H7 (cell line): ENCODE measurements around the gene TPSB2. TPM values are rescaled to one million over a fixed set of nuclear protein-coding genes. Genes with fewer than 3 reads are reported as not detected.

Experiments
- DNase-seq: peaks from one replicate; pipeline ENCODE4 v3.0.0; 2012
- H3K27me3 ChIP-seq: 2 replicates; pipeline ENCODE4 v1.6.0; 2011; ENCODE audit warnings: mild to moderate bottlenecking, low read length; ENCODE audit not compliant: control insufficient read depth, insufficient read depth
- H3K36me3 ChIP-seq: replicated peaks from 2 replicates; pipeline ENCODE4 v1.5.1; 2011; ENCODE audit warnings: low read length; ENCODE audit not compliant: control insufficient read depth, insufficient read depth
- H3K4me3 ChIP-seq: 2 replicates; pipeline ENCODE4 v1.5.1; 2011; ENCODE audit warnings: low read depth, mild to moderate bottlenecking, control low read depth, low read length, moderate library complexity; ENCODE audit not compliant: insufficient read depth
- total RNA-seq: library from RNA; depleted of rRNA; stranded (reverse); fragments of >200 nt; shearing (Covaris generic); gene quantifications from 2 replicates; pipeline ENCODE4 v1.2.3, GENCODE V29; 2014

TPSB2 gene
- total RNA-seq, 1 experiment from 2014 or later: not detected

GRCh38 chr16:1265090-1265630 is 35.2 kb upstream of the TPSB2 start:
- H3K27me3 ChIP-seq: peaks cover 2% of the 10 kb centered on the region; the same call in 1 of the 2 replicates
- no peaks in the 10 kb centered on the region for H3K36me3 ChIP-seq
- no peak for DNase-seq
- H3K4me3 ChIP-seq: no peak overlapping the region

DNA sequence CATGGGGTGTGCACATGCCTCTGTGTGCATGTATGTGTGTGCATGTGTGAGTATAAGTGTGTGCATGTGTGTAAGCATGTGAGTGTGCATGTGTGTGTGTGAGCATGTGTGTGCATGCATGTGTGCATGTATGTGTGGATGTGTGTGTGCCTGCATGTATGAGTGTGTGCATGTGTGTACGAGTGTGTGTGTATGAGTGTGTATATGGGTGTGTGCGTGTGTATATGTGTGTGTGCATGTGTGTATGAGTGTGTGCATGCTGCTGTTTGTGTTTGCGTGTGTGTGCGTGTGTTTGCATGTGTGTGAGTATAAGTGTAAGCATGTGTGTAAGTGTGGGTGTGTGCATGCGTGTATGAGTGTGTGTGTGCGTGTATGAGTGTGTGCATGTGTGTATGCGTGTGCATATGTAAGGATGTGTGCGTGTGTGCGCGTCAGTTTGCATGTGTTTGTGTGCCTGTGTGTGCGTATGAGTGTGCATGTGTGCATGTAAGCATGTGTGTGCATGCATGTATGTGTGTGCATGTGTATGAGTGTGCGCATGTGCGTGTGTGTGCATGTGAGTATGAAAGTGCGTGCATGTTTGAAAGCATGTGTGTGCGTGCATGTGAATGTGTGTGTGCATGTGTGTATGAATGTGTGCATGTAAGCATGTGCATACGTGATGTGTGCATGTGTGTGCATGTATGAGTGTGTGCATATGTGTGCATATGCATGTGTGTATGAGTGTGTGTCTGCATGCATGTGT is 34.5 kb upstream of the TPSB2 start:
- peaks cover 4% of the 10 kb centered on the region; the same call in 1 of the 2 replicates for H3K27me3 ChIP-seq

DNA sequence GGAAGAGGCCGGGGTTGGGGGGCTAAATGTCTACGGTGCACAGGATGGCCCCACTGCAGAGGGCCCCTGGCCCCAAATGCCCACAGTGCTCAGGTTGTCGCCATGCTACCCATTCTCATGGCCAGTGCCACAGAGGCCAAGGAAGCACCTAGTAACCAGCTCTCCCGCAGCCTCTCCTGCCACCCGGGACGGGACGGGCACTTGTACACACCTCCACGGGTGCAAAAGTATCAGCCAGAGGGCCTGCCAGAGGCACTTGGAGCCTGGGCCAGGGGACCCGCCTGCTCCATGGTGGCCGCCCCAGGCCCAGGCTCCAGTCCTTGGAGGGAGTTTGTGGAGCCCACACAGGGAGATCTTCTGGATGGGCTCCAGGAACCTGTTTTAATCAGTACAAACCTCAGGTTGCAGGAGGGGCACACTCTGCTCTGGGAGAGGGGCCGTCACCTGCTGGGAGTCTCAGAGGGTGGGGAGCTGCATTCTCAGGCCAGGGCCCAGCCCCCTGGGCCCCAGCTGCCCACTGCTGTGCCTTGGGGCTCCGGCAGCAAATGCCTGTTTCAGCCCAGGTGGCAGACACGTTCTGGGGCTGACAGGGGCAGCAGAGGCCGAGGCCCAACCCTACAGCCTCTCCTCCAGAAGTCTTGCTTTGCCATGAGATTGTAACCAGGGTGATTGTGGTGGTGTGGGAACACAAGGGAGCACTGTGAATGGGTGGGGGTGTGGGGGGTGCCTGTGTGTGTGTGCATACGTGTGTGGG is 33.8 kb upstream of the TPSB2 start:
- peaks cover 10% of the 10 kb centered on the region; the same call in 1 of the 2 replicates for H3K27me3 ChIP-seq
- no peak overlapping the region for H3K4me3 ChIP-seq
- no peak for DNase-seq
- no peaks in the 10 kb centered on the region for H3K36me3 ChIP-seq

More for the DNA sequence above, 34.5 kb upstream of the TPSB2 start:
- H3K4me3 ChIP-seq: no peak overlapping the region
- H3K36me3 ChIP-seq: no peaks in the 10 kb centered on the region
- no peak for DNase-seq

DNA sequence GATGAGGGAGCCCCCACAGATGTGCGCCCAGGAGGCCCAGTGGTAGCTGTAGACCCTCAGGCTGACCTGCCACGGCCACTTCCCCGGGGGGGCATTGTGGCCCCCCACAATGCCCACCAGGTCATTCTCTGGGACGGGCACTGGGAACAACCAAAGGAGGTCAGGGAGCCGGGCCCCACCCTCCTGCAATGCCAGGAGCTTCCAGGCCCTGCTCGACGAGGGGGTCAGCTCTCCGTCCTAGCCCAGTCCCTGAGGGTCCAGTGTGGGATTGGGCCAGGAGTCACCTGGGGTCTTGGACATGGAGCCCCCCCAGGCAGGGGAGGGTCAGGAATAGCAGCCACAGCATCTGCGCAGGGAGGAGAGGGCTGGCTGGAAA is 32.9 kb upstream of the TPSB2 start:
- no peak for DNase-seq
- Histone ChIP-seq H3K36me3 (no peaks in the 10 kb centered on the region), H3K27me3 (peaks cover 10% of the 10 kb centered on the region; the same call in 1 of the 2 replicates)

DNA sequence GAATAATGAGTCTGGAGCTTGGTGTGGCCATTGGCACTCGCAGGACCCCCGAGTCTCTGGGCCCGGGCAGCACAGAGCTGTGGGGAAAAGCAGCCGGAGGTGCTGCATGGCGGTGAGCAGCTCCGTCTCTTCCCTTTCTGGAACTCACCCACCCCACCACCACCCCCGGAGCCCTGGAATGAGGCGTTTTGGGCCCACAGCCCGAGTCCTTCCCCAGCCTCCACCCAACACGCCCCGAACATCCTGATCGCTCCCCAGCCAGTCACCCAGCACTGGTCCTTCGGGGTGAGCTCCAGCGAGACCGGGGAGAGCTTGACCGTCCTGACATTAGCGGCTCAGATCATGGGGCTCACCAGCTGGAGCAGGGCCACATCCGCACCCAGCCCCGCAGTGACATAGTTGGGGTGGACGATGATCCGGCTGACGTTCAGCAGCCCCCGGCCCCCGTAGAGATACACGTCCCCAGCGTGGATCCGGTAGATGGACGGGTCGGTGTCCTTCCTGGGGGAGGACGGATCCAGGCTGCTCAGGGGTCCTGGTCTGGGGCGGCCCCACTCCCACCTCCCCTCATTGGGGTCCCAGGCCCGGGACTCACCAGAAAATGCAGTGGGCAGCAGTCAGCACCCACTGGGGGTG is 32.3 kb upstream of the TPSB2 start:
- DNase-seq: no peak
- Histone ChIP-seq H3K27me3 (peaks cover 10% of the 10 kb centered on the region; the same call in 1 of the 2 replicates), H3K4me3 (no peak overlapping the region), H3K36me3 (no peaks in the 10 kb centered on the region)

More for the DNA sequence above, 32.9 kb upstream of the TPSB2 start:
- H3K4me3 ChIP-seq: no peak overlapping the region

DNA sequence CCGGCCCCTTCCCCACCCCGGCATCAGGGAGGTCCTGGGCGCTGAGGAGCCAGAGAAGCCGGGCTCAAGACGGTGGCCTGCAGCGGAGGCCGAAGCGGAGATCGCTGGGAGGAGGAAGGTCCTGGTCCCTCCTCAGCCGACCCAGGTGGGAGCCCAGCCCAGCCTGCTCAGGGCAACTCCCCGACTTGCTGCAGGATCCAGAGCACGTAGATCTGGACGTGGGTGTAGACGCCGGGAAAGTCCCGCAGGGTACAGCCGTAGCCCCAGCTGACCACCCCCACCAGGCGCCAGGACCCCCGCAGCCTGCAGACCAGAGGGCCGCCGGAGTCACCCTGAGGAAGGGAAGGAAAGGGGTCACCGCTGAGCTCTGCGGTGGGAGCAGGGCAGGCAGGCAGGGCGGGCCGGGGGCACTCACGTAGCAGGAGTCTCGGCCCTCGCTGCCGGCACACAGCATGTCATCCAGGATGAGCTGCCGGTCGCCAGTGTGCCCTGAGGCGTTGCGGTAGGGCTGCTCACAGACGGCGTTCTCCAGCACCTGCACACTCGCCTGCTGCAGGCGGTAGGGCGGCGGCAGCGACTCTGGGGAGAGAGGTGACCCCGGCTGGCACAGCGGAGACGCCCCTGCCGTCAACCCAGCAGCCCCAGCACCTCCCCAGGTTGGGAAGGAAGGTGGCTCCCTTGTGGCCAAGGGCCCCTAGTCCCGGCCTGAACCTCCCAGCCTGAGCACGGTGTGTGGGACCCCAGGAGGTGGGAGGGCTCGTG is 31.3 kb upstream of the TPSB2 start:
- DNase-seq: peak; percentile 86
- no peaks in the 10 kb centered on the region for H3K36me3 ChIP-seq
- H3K27me3 ChIP-seq: peaks cover 10% of the 10 kb centered on the region; the same call in 1 of the 2 replicates
- no peak overlapping the region for H3K4me3 ChIP-seq

DNA sequence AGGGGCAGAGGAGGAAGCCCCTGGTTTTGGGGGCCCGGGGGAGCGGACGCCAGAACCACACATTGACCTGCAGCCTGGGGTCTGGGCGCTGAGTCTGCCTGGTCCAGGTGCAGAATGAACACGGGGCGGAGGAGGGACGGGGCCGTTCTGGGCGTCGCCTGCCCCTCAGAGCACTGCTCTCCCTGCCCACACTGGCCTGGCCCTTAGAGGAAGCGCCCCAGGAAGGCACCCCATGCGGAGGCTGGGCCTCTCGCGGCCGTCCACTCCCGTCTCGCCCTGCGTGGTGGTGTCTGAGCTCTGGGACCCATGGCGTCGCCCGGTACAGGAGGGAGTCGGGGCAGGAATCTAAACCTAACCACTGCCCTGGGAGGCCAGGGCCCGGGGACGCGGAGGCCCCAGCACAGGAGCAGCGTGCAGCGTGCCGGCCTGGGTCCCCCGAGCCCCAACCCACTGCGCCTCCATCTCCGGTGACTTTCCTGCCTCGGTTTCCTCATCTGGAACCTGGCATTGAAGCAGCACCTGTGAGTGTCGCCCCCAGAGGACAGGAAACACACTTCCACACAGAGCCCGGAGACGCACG is 30.2 kb upstream of the TPSB2 start:
- H3K4me3 ChIP-seq: no peak overlapping the region
- peak; percentile 74 for DNase-seq
- peaks cover 10% of the 10 kb centered on the region; the same call in 1 of the 2 replicates for H3K27me3 ChIP-seq
- no peaks in the 10 kb centered on the region for H3K36me3 ChIP-seq

- H3K36me3 ChIP-seq: no peaks in the 10 kb centered on the region
These were observed 29.7 kb upstream of the TPSB2 start for GRCh38 chr16:1259760-1260068.

GRCh38 chr16:1258906-1259759 is 29.1 kb upstream of the TPSB2 start:
- Histone ChIP-seq H3K4me3 (no peak overlapping the region), H3K36me3 (no peaks in the 10 kb centered on the region), H3K27me3 (peaks cover 10% of the 10 kb centered on the region; the same call in 1 of the 2 replicates)
- peak; percentile 78 for DNase-seq

More at GRCh38 chr16:1259760-1260068, 29.7 kb upstream of the TPSB2 start:
- no peak overlapping the region for H3K4me3 ChIP-seq
- peaks cover 10% of the 10 kb centered on the region; the same call in 1 of the 2 replicates for H3K27me3 ChIP-seq
- no peak for DNase-seq

DNA sequence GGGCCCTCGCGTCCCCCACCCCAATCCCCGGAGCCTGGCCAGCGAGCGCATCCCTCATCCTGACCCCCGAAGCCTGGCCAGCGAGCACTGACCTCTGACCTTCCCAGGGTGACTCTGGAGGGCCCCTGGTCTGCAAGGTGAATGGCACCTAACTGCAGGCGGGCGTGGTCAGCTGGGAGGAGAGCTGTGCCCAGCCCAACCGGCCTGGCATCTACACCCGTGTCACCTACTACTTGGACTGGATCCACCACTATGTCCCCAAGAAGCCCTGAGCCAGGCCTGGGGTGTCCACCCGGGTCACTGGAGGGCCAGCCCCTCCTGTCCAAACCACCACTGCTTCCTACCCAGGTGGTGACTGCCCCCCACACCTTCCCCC is 28.2 kb upstream of the TPSB2 start:
- no peaks in the 10 kb centered on the region for H3K36me3 ChIP-seq
- DNase-seq: no peak
- H3K4me3 ChIP-seq: no peak overlapping the region
- H3K27me3 ChIP-seq: peaks cover 10% of the 10 kb centered on the region; the same call in 1 of the 2 replicates

- peak; percentile 62 for DNase-seq
- Histone ChIP-seq H3K27me3 (peaks cover 10% of the 10 kb centered on the region; the same call in 1 of the 2 replicates), H3K36me3 (no peaks in the 10 kb centered on the region), H3K4me3 (no peak overlapping the region)
These were observed 27.7 kb upstream of the TPSB2 start for GRCh38 chr16:1257561-1258224.

DNA sequence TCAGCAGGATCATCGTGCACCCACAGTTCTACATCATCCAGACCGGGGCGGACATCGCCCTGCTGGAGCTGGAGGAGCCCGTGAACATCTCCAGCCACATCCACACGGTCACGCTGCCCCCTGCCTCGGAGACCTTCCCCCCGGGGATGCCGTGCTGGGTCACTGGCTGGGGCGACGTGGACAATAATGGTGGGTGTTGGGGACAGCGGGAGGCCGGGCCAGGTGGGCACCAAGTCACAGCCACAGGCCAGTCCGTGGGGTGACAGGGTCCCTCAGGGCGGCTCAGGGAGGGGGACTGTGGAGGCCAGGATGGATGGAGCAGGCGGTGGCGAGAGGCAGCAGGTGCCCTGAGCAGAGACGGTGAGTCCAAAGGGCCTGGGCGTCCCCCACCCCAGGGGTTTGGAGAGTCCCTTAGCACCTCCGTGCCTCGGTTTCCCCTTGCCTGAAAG is 26.9 kb upstream of the TPSB2 start:
- Histone ChIP-seq H3K27me3 (peaks cover 10% of the 10 kb centered on the region; the same call in 1 of the 2 replicates), H3K36me3 (no peaks in the 10 kb centered on the region), H3K4me3 (no peak overlapping the region)
- no peak for DNase-seq
